Measurements from ENCODE around the gene GDF7. TPM values are rescaled to one million over a fixed set of nuclear protein-coding genes. Genes with fewer than 3 reads are reported as not detected.

The GDF7 gene
- total and polyA plus RNA-seq, 10 of the 15 experiments (the other 5 are each of a cell fraction or from before 2014, with no cell fraction given), result 0.02 to 0.11 (median 0.04) TPM; not detected in 1

- no peak for DNase-seq (ENCODE audit: low read depth, low spot score)
- RAD21 ChIA-PET (ENCODE audit: unreplicated experiment), result interaction anchor here (0.9 to 6.3 kb wide), 9 partner anchors 16 to 292 kb away, joined by 3 to 107 read pairs (median 6); partner anchors contain the start of genes HS1BP3 and RHOB
- ATAC-seq, result no peak
- no TSS peak for BruUV-seq (replicated peaks)
- H3K27ac ChIP-seq (ENCODE audit: control insufficient read depth, insufficient read depth), result no peak overlapping the region
- no peak overlapping the region for H3K4me2 ChIP-seq (ENCODE audit: control insufficient read depth, insufficient read depth)
- no peaks in the 10 kb centered on the region; a peak in 1 of 4 replicates for H3K36me3 ChIP-seq (ENCODE audit: control insufficient read depth in 2 of 2, insufficient read depth in 2 of 2, low read length in 1 of 2)
- POLR2A ChIA-PET, result interaction anchor here (1.2 to 3.3 kb wide), 3 partner anchors 39 to 195 kb away, joined by 4 to 13 read pairs (median 6); no protein-coding TSS in a partner anchor
- H4K20me1 ChIP-seq (ENCODE audit: control insufficient read depth, insufficient read depth), result no peaks in the 10 kb centered on the region
- WGBS (ENCODE audit: insufficient coverage, insufficient replicate concordance, low lambda C conversion rate, missing lambda C conversion rate), result 79% methylated on average over 9 of the region's 9 CpGs
- CTCF ChIA-PET, result interaction anchor here (0.6 to 7.9 kb wide), 23 partner anchors 9 to 308 kb away, joined by 3 to 119 read pairs (median 3); partner anchors contain the start of genes HS1BP3 and RHOB
- no peak overlapping the region for H2AFZ ChIP-seq (ENCODE audit: control insufficient read depth, low read depth, low read length)
- in situ Hi-C loops (cut with MboI), result no loop called here
- H3K9me3 ChIP-seq (replicated peaks; ENCODE audit: control insufficient read depth, insufficient read depth, low read length), result no peaks in the 10 kb centered on the region
- no peak overlapping the region for H3K4me3 ChIP-seq
- H3K79me2 ChIP-seq (ENCODE audit: control insufficient read depth, insufficient read depth, low read length), result no peaks in the 10 kb centered on the region
- intact Hi-C loops (cut with micrococcal nuclease; ENCODE audit: unreplicated experiment), result loop anchor here (1.0 kb wide), 2 partner anchors 38 to 191 kb away; no protein-coding TSS in a partner anchor
- SMC1A ChIA-PET (ENCODE audit: uncharacterized antibody, unreplicated experiment), result interaction anchor here (0.9 to 6.0 kb wide), 19 partner anchors 8 to 222 kb away, joined by 3 to 56 read pairs (median 4); partner anchors contain the start of gene RHOB
- H3K27me3 ChIP-seq (replicated peaks in 1 of 2; ENCODE audit: control insufficient read depth in 2 of 2, insufficient read depth in 2 of 2, low read length in 1 of 2), result no peaks in the 10 kb centered on the region
- H3K9ac ChIP-seq (ENCODE audit: control insufficient read depth, insufficient read depth, low read length), result no peak overlapping the region
- FAIRE-seq, result no peak
- H3K4me1 ChIP-seq (ENCODE audit: control insufficient read depth, insufficient read depth, low read length), result peaks cover 17% of the 10 kb centered on the region
- no peak for TF ChIP-seq MLLT1 (IDR thresholded peaks at IDR 0.05)
- TF ChIP-seq BMI1 (IDR thresholded peaks at IDR 0.05; ENCODE audit: borderline replicate concordance), result no peak
- no peak for TF ChIP-seq CREM (IDR thresholded peaks at IDR 0.05; ENCODE audit: low read depth)
- TF ChIP-seq IKZF2 (IDR thresholded peaks at IDR 0.05), result no peak
- TF ChIP-seq, protein P1, sequence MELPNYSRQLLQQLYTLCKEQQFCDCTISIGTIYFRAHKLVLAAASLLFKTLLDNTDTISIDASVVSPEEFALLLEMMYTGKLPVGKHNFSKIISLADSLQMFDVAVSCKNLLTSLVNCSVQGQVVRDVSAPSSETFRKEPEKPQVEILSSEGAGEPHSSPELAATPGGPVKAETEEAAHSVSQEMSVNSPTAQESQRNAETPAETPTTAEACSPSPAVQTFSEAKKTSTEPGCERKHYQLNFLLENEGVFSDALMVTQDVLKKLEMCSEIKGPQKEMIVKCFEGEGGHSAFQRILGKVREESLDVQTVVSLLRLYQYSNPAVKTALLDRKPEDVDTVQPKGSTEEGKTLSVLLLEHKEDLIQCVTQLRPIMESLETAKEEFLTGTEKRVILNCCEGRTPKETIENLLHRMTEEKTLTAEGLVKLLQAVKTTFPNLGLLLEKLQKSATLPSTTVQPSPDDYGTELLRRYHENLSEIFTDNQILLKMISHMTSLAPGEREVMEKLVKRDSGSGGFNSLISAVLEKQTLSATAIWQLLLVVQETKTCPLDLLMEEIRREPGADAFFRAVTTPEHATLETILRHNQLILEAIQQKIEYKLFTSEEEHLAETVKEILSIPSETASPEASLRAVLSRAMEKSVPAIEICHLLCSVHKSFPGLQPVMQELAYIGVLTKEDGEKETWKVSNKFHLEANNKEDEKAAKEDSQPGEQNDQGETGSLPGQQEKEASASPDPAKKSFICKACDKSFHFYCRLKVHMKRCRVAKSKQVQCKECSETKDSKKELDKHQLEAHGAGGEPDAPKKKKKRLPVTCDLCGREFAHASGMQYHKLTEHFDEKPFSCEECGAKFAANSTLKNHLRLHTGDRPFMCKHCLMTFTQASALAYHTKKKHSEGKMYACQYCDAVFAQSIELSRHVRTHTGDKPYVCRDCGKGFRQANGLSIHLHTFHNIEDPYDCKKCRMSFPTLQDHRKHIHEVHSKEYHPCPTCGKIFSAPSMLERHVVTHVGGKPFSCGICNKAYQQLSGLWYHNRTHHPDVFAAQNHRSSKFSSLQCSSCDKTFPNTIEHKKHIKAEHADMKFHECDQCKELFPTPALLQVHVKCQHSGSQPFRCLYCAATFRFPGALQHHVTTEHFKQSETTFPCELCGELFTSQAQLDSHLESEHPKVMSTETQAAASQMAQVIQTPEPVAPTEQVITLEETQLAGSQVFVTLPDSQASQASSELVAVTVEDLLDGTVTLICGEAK (IDR thresholded peaks at IDR 0.05; ENCODE audit: borderline replicate concordance), result no peak
- TF ChIP-seq SRF (IDR thresholded peaks at IDR 0.05; ENCODE audit: low read depth in 2 of 2, low read length in 2 of 2), result no peak
- TF ChIP-seq, protein P2, sequence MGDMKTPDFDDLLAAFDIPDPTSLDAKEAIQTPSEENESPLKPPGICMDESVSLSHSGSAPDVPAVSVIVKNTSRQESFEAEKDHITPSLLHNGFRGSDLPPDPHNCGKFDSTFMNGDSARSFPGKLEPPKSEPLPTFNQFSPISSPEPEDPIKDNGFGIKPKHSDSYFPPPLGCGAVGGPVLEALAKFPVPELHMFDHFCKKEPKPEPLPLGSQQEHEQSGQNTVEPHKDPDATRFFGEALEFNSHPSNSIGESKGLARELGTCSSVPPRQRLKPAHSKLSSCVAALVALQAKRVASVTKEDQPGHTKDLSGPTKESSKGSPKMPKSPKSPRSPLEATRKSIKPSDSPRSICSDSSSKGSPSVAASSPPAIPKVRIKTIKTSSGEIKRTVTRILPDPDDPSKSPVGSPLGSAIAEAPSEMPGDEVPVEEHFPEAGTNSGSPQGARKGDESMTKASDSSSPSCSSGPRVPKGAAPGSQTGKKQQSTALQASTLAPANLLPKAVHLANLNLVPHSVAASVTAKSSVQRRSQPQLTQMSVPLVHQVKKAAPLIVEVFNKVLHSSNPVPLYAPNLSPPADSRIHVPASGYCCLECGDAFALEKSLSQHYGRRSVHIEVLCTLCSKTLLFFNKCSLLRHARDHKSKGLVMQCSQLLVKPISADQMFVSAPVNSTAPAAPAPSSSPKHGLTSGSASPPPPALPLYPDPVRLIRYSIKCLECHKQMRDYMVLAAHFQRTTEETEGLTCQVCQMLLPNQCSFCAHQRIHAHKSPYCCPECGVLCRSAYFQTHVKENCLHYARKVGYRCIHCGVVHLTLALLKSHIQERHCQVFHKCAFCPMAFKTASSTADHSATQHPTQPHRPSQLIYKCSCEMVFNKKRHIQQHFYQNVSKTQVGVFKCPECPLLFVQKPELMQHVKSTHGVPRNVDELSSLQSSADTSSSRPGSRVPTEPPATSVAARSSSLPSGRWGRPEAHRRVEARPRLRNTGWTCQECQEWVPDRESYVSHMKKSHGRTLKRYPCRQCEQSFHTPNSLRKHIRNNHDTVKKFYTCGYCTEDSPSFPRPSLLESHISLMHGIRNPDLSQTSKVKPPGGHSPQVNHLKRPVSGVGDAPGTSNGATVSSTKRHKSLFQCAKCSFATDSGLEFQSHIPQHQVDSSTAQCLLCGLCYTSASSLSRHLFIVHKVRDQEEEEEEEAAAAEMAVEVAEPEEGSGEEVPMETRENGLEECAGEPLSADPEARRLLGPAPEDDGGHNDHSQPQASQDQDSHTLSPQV (IDR thresholded peaks at IDR 0.05), result no peak
- TF ChIP-seq RCOR1 (conservative IDR thresholded peaks at IDR 0.05; ENCODE audit: low read depth, low read length), result no peak
- no peak for TF ChIP-seq HDGF (IDR thresholded peaks at IDR 0.05)
- no peak for TF ChIP-seq RAD51 (IDR thresholded peaks at IDR 0.05)
- no peak for TF ChIP-seq IKZF1 (conservative IDR thresholded peaks at IDR 0.05)
- TF ChIP-seq NR2C1 (IDR thresholded peaks at IDR 0.05), result no peak
- no peak for TF ChIP-seq TBL1XR1 (IDR thresholded peaks at IDR 0.05; ENCODE audit: low read depth, low read length)
- no peak for TF ChIP-seq KDM1A (IDR thresholded peaks at IDR 0.05; ENCODE audit: borderline replicate concordance)
- TF ChIP-seq EED (IDR thresholded peaks at IDR 0.05; ENCODE audit: low read depth), result no peak
Observed at GRCh38 chr2:20634507-20635112, 32.3 kb upstream of the GDF7 start.
